Naive thymus-derived CD8-positive, alpha-beta T cell (primary cell): ENCODE measurements around the gene MAGEA9B. TPM values are rescaled to one million over a fixed set of nuclear protein-coding genes. Genes with fewer than 3 reads are reported as not detected.
"Not testable (repeated sequence)": the region's sequence is repeated elsewhere in the genome, so short reads cannot be mapped to it uniquely, and the experiment has no call there.

ENCODE experiments used
- ATAC-seq, 2 donors: fragments of 150-1000 bp; cut with Tn5 transposase in 1 of 2; sonication (Bioruptor Pico), chemical (Tn5 transposase) in 1 of 2; 1 replicate in 1 of 2; 2 replicates in 1 of 2; pipeline ENCODE4 v1.10.0; 2021; ENCODE audit warnings: mild to moderate bottlenecking in 2 of 2, moderate library complexity in 2 of 2
- POLR2A ChIA-PET: fragments of 350-600 bp; sonication (Branson Sonifier 250); formaldehyde crosslinking; loops from one replicate; lab custom pipeline; 2021; ENCODE audit warnings: antibody characterized with exemption; lab: Charles Lee
- DNase-seq, 10 donors: peaks; one replicate each; pipeline versions ENCODE4 v3.0.0 to v3.0.0-alpha.2; 2020 to 2022
- H3K27ac Mint-ChIP-seq, 10 donors: one replicate each; pipeline ENCODE4 v1.8.0; 2020 to 2022; ENCODE audit warnings: mild to moderate bottlenecking in 10 of 10, mixed read lengths in 10 of 10, moderate library complexity in 4 of 10, inconsistent platforms in 1 of 10
- H3K27me3 Mint-ChIP-seq, 5 donors: one replicate each; pipeline ENCODE4 v1.8.0; 2021 to 2022; ENCODE audit warnings: mixed read lengths in 5 of 5
- H3K36me3 Mint-ChIP-seq, 3 donors: one replicate each; pipeline ENCODE4 v1.8.0; 2020 to 2022; ENCODE audit warnings: mixed read lengths in 3 of 3, mild to moderate bottlenecking in 2 of 3, inconsistent platforms in 1 of 3
- H3K4me1 Mint-ChIP-seq, 4 donors: one replicate each; pipeline ENCODE4 v1.8.0; 2021 to 2022; ENCODE audit warnings: mixed read lengths in 4 of 4
- H3K4me3 Mint-ChIP-seq, 10 donors: one replicate each; pipeline ENCODE4 v1.8.0; 2020 to 2022; ENCODE audit warnings: mild to moderate bottlenecking in 10 of 10, mixed read lengths in 10 of 10, moderate library complexity in 6 of 10, inconsistent platforms in 1 of 10
- H3K9me3 Mint-ChIP-seq, 9 donors: one replicate each; pipeline ENCODE4 v1.8.0; 2020 to 2022; ENCODE audit warnings: mixed read lengths in 9 of 9, mild to moderate bottlenecking in 3 of 9, inconsistent platforms in 1 of 9, moderate library complexity in 1 of 9
- polyA plus RNA-seq, 3 donors: library from polyadenylated mRNA; unstranded; fragments of 300-500 nt; fragmentation: Illumina TruSeq; gene quantifications; one replicate each; pipeline ENCODE4 v1.2.3, GENCODE V29; 2021
- total RNA-seq, 8 experiments: library from RNA in 2 of 8; stranded (reverse) in 2 of 8; gene quantifications; one replicate each; pipeline ENCODE4 v1.2.3 and lab custom pipeline; 2021 to 2026

Gene MAGEA9B
- total and polyA plus RNA-seq, 5 experiments from 2014 or later, result not detected

GRCh38 chrX:149540621-149541520 lies 46.4 kb downstream of the MAGEA9B start, which contains the start of gene EOLA1:
TSS of gene EOLA1 (plus strand) at chrX:149541012. CDS start at chrX:149545631, 4,619 bp downstream.
- peaks cover 0 to 14% (median 0%) of the 10 kb centered on the region in 3 donors for H3K36me3 Mint-ChIP-seq
- peaks cover 0 to 13% (median 7%) of the 10 kb centered on the region in 4 donors for H3K4me1 Mint-ChIP-seq
- peak within 1 kb of the TSS; percentile 77 to 99 (median 95) for H3K4me3 Mint-ChIP-seq
- ATAC-seq (peak; percentile 69 to 74), DNase-seq (peak in 8 of 10 donors; percentile 68 to 96 (median 90))
- no peaks in the 10 kb centered on the region for H3K27me3 Mint-ChIP-seq
- POLR2A ChIA-PET, result interaction anchor here (1.2 to 3.5 kb wide), 9 partner anchors 11 to 1629 kb away, joined by 4 to 41 read pairs (median 16); partner anchors contain the start of genes EOLA2, FMR1 and IDS
- peak within 1 kb of the TSS; percentile 97 to 100 (median 100) for H3K27ac Mint-ChIP-seq
- H3K9me3 Mint-ChIP-seq, result no peaks in the 10 kb centered on the region

GRCh38 chrX:149540131-149540620 lies 47.1 kb downstream of the MAGEA9B start:
- Mint-ChIP-seq H3K36me3 (peaks cover 0 to 11% (median 0%) of the 10 kb centered on the region in 3 donors), H3K9me3 (no peaks in the 10 kb centered on the region), H3K4me1 (peaks cover 0 to 13% (median 7%) of the 10 kb centered on the region in 4 donors), H3K27ac (peak overlapping the region; percentile 97 to 100 (median 100)), H3K27me3 (no peaks in the 10 kb centered on the region), H3K4me3 (peak overlapping the region; percentile 77 to 99 (median 95))
- POLR2A ChIA-PET, result interaction anchor here (1.2 to 3.5 kb wide), 9 partner anchors 11 to 1629 kb away, joined by 4 to 41 read pairs (median 16); partner anchors contain the start of genes EOLA2, FMR1 and IDS
- DNase-seq (peak; percentile 80 to 96 (median 87)), ATAC-seq (peak; percentile 54 to 55)

GRCh38 chrX:149539283-149540130 lies 47.8 kb downstream of the MAGEA9B start:
- DNase-seq (peak; percentile 69 to 95 (median 86)), ATAC-seq (peak; percentile 49 to 59)
- POLR2A ChIA-PET, result interaction anchor here (1.5 to 3.5 kb wide), 8 partner anchors 10 to 1628 kb away, joined by 7 to 41 read pairs (median 18); partner anchors contain the start of genes EOLA2, FMR1 and IDS
- H3K27ac Mint-ChIP-seq, result peak overlapping the region; percentile 63 to 100 (median 94)
- H3K9me3 Mint-ChIP-seq, result no peaks in the 10 kb centered on the region
- H3K4me1 Mint-ChIP-seq, result peaks cover 0 to 13% (median 7%) of the 10 kb centered on the region in 4 donors
- H3K4me3 Mint-ChIP-seq, result peak overlapping the region; percentile 77 to 97 (median 87)
- H3K36me3 Mint-ChIP-seq, result peaks cover 0 to 8% (median 0%) of the 10 kb centered on the region in 3 donors
- H3K27me3 Mint-ChIP-seq, result no peaks in the 10 kb centered on the region

GRCh38 chrX:149537474-149537873 lies 49.8 kb downstream of the MAGEA9B start:
- H3K27me3 Mint-ChIP-seq, ATAC-seq, H3K36me3 Mint-ChIP-seq, DNase-seq, H3K27ac Mint-ChIP-seq, POLR2A ChIA-PET, H3K4me3 Mint-ChIP-seq, H3K9me3 Mint-ChIP-seq: not testable (repeated sequence)
- peaks cover 0 to 13% (median 6%) of the 10 kb centered on the region in 4 donors for H3K4me1 Mint-ChIP-seq

GRCh38 chrX:149534926-149535602 lies 52.2 kb downstream of the MAGEA9B start:
- Mint-ChIP-seq H3K27ac (peak overlapping the region in 1 of 10 donors; percentile 85), H3K36me3 (peaks cover 0 to 11% (median 0%) of the 10 kb centered on the region in 3 donors), H3K4me1 (peaks cover 0 to 10% (median 3%) of the 10 kb centered on the region in 4 donors)
- ATAC-seq, H3K27me3 Mint-ChIP-seq, DNase-seq, POLR2A ChIA-PET, H3K9me3 Mint-ChIP-seq, H3K4me3 Mint-ChIP-seq: not testable (repeated sequence)

- H3K27me3 Mint-ChIP-seq, H3K9me3 Mint-ChIP-seq, H3K4me3 Mint-ChIP-seq, POLR2A ChIA-PET, H3K27ac Mint-ChIP-seq, H3K4me1 Mint-ChIP-seq, ATAC-seq, DNase-seq: not testable (repeated sequence)
- peaks cover 0 to 11% (median 0%) of the 10 kb centered on the region in 3 donors for H3K36me3 Mint-ChIP-seq
Measured at GRCh38 chrX:149533999-149534398, 53.3 kb downstream of the MAGEA9B start.

- DNase-seq, POLR2A ChIA-PET, H3K4me3 Mint-ChIP-seq, H3K27ac Mint-ChIP-seq, ATAC-seq, H3K9me3 Mint-ChIP-seq, H3K4me1 Mint-ChIP-seq, H3K27me3 Mint-ChIP-seq: not testable (repeated sequence)
- peaks cover 0 to 11% (median 0%) of the 10 kb centered on the region in 3 donors for H3K36me3 Mint-ChIP-seq
Measured at GRCh38 chrX:149532868-149533267, 54.4 kb downstream of the MAGEA9B start.

Other genes with a start within 250 kb of the MAGEA9B start
- 100 to 1,000 TPM; 151 to 164 TPM for gene IDS, start 82.2 kb downstream of the MAGEA9B start, total RNA-seq
- 10 to 100 TPM; 65.4 to 98.4 (median 81.1) TPM for gene IDS, start 82.2 kb downstream of the MAGEA9B start, polyA plus RNA-seq
- gene EOLA1, start 46.4 kb downstream of the MAGEA9B start, total RNA-seq, result 10 to 100 TPM; 22.1 to 23.3 TPM
- 10 to 100 TPM; 24.4 to 35.3 (median 25.0) TPM for gene EOLA1, start 46.4 kb downstream of the MAGEA9B start, polyA plus RNA-seq
- not detected for gene HSFX3, start 37.5 kb downstream of the MAGEA9B start, total RNA-seq
- not detected for gene HSFX3, start 37.5 kb downstream of the MAGEA9B start, polyA plus RNA-seq
- gene HSFX2, start 7.9 kb upstream of the MAGEA9B start, total RNA-seq, result 1 to 10 TPM; 1.2 to 2.1 TPM
- gene HSFX2, start 7.9 kb upstream of the MAGEA9B start, polyA plus RNA-seq, result under 1 TPM in 1 of 3 donors, not detected in 2; 0.18 TPM
- gene TMEM185A, start 44.3 kb upstream of the MAGEA9B start, total RNA-seq, result 10 to 100 TPM; 22.2 to 23.1 TPM
- 10 to 100 TPM; 15.0 to 22.1 (median 16.1) TPM for gene TMEM185A, start 44.3 kb upstream of the MAGEA9B start, polyA plus RNA-seq
- gene MAGEA11, start 124.6 kb upstream of the MAGEA9B start, total RNA-seq, result not detected
- not detected for gene MAGEA11, start 124.6 kb upstream of the MAGEA9B start, polyA plus RNA-seq
- gene HSFX1, start 186.6 kb upstream of the MAGEA9B start, total RNA-seq, result 1 to 10 TPM in 1 of 2 experiments, under 1 TPM in 1; 0.62 to 1.4 TPM
- under 1 TPM in 2 of 3 donors, not detected in 1; 0.11 to 0.26 TPM for gene HSFX1, start 186.6 kb upstream of the MAGEA9B start, polyA plus RNA-seq
- gene MAGEA9, start 194.5 kb upstream of the MAGEA9B start, total RNA-seq, result not detected
- not detected for gene MAGEA9, start 194.5 kb upstream of the MAGEA9B start, polyA plus RNA-seq